Left ventricle myocardium inferior (tissue), 1 donor: ENCODE data around the gene RHOBTB1. TPM values are rescaled to one million over a fixed set of nuclear protein-coding genes. Genes with fewer than 3 reads are reported as not detected.

ENCODE experiments used
- DNase-seq: peaks from one replicate; pipeline ENCODE4 v3.0.0-alpha.2; 2020
- H3K27ac ChIP-seq: fragments of 200-600 bp; replicated peaks from 2 replicates; pipeline ENCODE4 v1.8.0; 2021
- H3K27me3 ChIP-seq: fragments of 200-600 bp; 2 replicates; pipeline ENCODE4 v1.8.0; 2021; ENCODE audit warnings: low read depth
- H3K36me3 ChIP-seq: fragments of 200-600 bp; 2 replicates; pipeline ENCODE4 v1.8.0; 2021
- H3K4me1 ChIP-seq: fragments of 200-600 bp; 2 replicates; pipeline ENCODE4 v1.8.0; 2021
- H3K4me3 ChIP-seq: fragments of 200-600 bp; 2 replicates; pipeline ENCODE4 v1.8.0; 2021; ENCODE audit warnings: mild to moderate bottlenecking, moderate library complexity
- H3K9me3 ChIP-seq: fragments of 200-600 bp; replicated peaks from 2 replicates; pipeline ENCODE4 v1.8.0; 2021
- CTCF ChIP-seq: fragments of 200-600 bp; IDR thresholded peaks from 2 replicates; pipeline ENCODE4 v1.8.0; 2021; ENCODE audit warnings: antibody characterized with exemption, mild to moderate bottlenecking, borderline replicate concordance
- intact Hi-C: fragments of 100-400 bp; cut with micrococcal nuclease; formaldehyde crosslinking; loops from one replicate; pipeline ENCODE4 v1.11.0; 2022
- total RNA-seq: library from RNA; stranded (reverse); fragmentation: NEBNext Ultra II Directional; extraction: Animal tissue kit (Norgen Biotek cat#: 25700); gene quantifications from one replicate; pipeline ENCODE4 v1.2.1, GENCODE V29; 2021
- donor health status: DM: no; HTN: yes; CAD: no; lungs with severe emphysema.

RHOBTB1 gene
- total RNA-seq, 1 donor from 2014 or later = 16.6 TPM

- no peak for TF ChIP-seq CTCF
- no peak for DNase-seq
- Histone ChIP-seq H3K4me3 (no peak overlapping the region), H3K27ac (peak overlapping the region; percentile 75), H3K4me1 (peaks cover 35% of the 10 kb centered on the region), H3K9me3 (no peaks in the 10 kb centered on the region), H3K36me3 (no peaks in the 10 kb centered on the region), H3K27me3 (no peaks in the 10 kb centered on the region)
- intact Hi-C loops = no loop called here
These were observed 116.0 kb downstream of the RHOBTB1 start for GRCh38 chr10:60827791-60828488.

DNA sequence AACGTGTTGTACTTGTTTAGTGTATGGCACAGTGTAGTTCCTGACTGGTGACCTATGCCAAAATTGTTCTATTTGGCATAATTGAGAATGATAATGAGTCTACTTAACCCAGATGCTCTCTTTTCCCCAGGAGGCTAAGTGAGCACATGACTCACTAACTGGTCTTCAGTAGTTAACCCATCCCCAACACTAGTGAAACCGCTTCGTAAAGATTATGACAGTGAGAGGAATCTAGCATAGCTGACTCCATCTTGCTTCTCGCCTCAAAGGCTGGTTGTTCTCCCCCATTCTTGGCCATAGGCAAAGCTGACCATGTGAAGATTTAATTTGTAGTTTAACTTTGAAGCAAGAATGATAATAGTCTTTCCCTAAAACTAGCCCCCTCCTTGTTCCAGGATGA lies 118.5 kb downstream of the RHOBTB1 start:
- no peak for TF ChIP-seq CTCF
- H3K4me1 ChIP-seq = peaks cover 47% of the 10 kb centered on the region
- H3K27ac ChIP-seq = no peak overlapping the region
- no peak overlapping the region for H3K4me3 ChIP-seq
- H3K36me3 ChIP-seq = no peaks in the 10 kb centered on the region
- H3K27me3 ChIP-seq = no peaks in the 10 kb centered on the region
- no peak for DNase-seq
- no peaks in the 10 kb centered on the region for H3K9me3 ChIP-seq
- intact Hi-C loops = no loop called here

GRCh38 chr10:60823324-60823723 lies 120.7 kb downstream of the RHOBTB1 start:
- DNase-seq = no peak
- H3K9me3 ChIP-seq = no peaks in the 10 kb centered on the region
- intact Hi-C loops = no loop called here
- no peak overlapping the region for H3K4me3 ChIP-seq
- H3K4me1 ChIP-seq = peaks cover 48% of the 10 kb centered on the region
- H3K27ac ChIP-seq = no peak overlapping the region
- no peaks in the 10 kb centered on the region for H3K36me3 ChIP-seq
- no peak for TF ChIP-seq CTCF
- no peaks in the 10 kb centered on the region for H3K27me3 ChIP-seq

GRCh38 chr10:60822809-60823208 lies 121.2 kb downstream of the RHOBTB1 start:
- Histone ChIP-seq H3K27ac (no peak overlapping the region), H3K9me3 (no peaks in the 10 kb centered on the region), H3K4me1 (peaks cover 43% of the 10 kb centered on the region), H3K27me3 (no peaks in the 10 kb centered on the region), H3K4me3 (no peak overlapping the region), H3K36me3 (no peaks in the 10 kb centered on the region)
- intact Hi-C loops = no loop called here
- TF ChIP-seq CTCF = no peak
- DNase-seq = no peak

GRCh38 chr10:60821656-60822055 lies 122.3 kb downstream of the RHOBTB1 start:
- no peaks in the 10 kb centered on the region for H3K27me3 ChIP-seq
- H3K9me3 ChIP-seq = no peaks in the 10 kb centered on the region
- H3K36me3 ChIP-seq = no peaks in the 10 kb centered on the region
- peaks cover 36% of the 10 kb centered on the region for H3K4me1 ChIP-seq
- intact Hi-C loops = no loop called here
- no peak overlapping the region for H3K4me3 ChIP-seq
- no peak overlapping the region for H3K27ac ChIP-seq
- no peak for TF ChIP-seq CTCF
- no peak for DNase-seq
